Measurements from ENCODE around the gene TCN1.
"Not testable (repeated sequence)": the region's sequence is repeated elsewhere in the genome, so short reads cannot be mapped to it uniquely, and the experiment has no call there.

The TCN1 gene, protein sequence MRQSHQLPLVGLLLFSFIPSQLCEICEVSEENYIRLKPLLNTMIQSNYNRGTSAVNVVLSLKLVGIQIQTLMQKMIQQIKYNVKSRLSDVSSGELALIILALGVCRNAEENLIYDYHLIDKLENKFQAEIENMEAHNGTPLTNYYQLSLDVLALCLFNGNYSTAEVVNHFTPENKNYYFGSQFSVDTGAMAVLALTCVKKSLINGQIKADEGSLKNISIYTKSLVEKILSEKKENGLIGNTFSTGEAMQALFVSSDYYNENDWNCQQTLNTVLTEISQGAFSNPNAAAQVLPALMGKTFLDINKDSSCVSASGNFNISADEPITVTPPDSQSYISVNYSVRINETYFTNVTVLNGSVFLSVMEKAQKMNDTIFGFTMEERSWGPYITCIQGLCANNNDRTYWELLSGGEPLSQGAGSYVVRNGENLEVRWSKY

DNA sequence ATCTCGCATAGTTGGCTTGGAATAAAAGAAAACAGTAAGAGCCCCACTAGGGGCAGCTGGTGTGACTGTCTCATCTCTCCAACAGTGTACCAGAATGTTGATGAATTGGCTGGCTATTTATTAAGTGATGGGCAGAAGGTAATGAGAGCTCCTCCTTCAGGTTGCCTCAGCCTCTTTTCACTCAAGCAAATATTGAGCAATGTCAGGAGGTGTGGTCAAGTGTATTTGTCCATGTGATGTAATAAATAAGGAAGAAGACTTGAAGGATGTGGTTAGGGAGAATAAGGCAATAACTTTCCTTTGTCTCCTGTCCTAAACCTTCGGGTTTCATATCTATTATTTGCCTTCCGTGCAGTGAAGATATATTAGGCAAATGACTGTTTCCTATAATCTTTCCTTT, at the start of gene TCN1:
Gene TCN1 (minus strand): TSS at position 91 of the 400 bp plus-strand sequence. CDS start 17 bp downstream, at position 74.
- Histone ChIP-seq H3K9me3 (ENCODE audit: control insufficient read depth in 2 of 2, low read length in 2 of 2) (no peaks in the 10 kb centered on the region), H3K27me3 (ENCODE audit: control insufficient read depth in 1 of 2, insufficient read depth in 2 of 2, low read length in 2 of 2) (no peaks in the 10 kb centered on the region), H3K27ac (ENCODE audit: low read length) (no peak within 1 kb of the TSS), H3K36me3 (ENCODE audit: control insufficient read depth in 2 of 2, insufficient read depth in 2 of 2, low read length in 2 of 2) (no peaks in the 10 kb centered on the region), H3K4me3 (ENCODE audit: low read length in 2 of 2) (no peak within 1 kb of the TSS), H3K9ac (ENCODE audit: low read length in 2 of 2) (no peak within 1 kb of the TSS), H3K4me1 (ENCODE audit: control insufficient read depth, insufficient read depth, low read length) (no peaks in the 10 kb centered on the region)

DNA sequence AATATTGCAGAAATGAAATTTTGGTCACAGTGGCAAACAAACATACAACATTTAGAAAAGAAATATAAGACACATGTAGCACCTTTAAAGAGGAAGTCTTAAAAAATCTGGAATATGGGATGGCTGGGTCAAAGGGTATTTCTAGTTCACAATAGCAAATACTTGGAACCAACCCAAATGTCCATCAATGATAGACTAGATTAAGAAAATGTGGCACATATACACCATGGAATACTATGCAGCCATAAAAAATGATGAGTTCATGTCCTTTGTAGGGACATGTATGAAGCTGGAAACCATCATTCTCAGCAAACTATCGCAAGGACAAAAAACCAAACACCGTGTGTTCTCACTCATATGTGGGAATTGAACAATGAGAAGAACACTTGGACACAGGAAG, 37.3 kb upstream of the TCN1 start:
- not testable (repeated sequence) for H3K9ac ChIP-seq (ENCODE audit: low read length in 2 of 2); H3K4me3 ChIP-seq (ENCODE audit: low read length in 2 of 2); H3K36me3 ChIP-seq (ENCODE audit: control insufficient read depth in 2 of 2, insufficient read depth in 2 of 2, low read length in 2 of 2); H3K9me3 ChIP-seq (ENCODE audit: control insufficient read depth in 2 of 2, low read length in 2 of 2); H3K4me1 ChIP-seq (ENCODE audit: control insufficient read depth, insufficient read depth, low read length); H3K27ac ChIP-seq (ENCODE audit: low read length); H3K27me3 ChIP-seq (ENCODE audit: control insufficient read depth in 1 of 2, insufficient read depth in 2 of 2, low read length in 2 of 2)

DNA sequence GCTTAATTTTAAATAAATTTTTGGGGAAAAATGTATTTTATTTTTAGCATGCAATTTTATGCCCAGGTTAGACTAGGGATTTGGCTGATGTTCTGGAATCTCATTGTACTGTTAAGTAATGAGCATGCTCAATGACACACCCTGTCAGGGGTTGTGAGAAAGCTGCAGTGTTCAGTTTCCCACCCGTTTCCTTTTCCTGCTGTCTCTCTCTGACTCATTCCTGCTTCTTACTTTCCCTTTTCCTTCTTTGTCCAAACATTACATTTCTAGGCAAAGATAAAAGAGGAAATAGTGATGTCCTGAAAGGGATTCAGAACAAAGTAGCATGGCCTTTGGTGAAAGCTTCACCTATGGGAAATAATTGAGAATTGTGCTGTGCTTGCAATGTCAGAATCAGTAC, 35.0 kb upstream of the TCN1 start:
- H3K4me3 ChIP-seq (ENCODE audit: low read length in 2 of 2): no peak overlapping the region
- H3K36me3 ChIP-seq (ENCODE audit: control insufficient read depth in 2 of 2, insufficient read depth in 2 of 2, low read length in 2 of 2): no peaks in the 10 kb centered on the region
- no peak overlapping the region for H3K9ac ChIP-seq (ENCODE audit: low read length in 2 of 2)
- no peaks in the 10 kb centered on the region for H3K27me3 ChIP-seq (ENCODE audit: control insufficient read depth in 1 of 2, insufficient read depth in 2 of 2, low read length in 2 of 2)
- no peaks in the 10 kb centered on the region for H3K9me3 ChIP-seq (ENCODE audit: control insufficient read depth in 2 of 2, low read length in 2 of 2)
- no peaks in the 10 kb centered on the region for H3K4me1 ChIP-seq (ENCODE audit: control insufficient read depth, insufficient read depth, low read length)
- H3K27ac ChIP-seq (ENCODE audit: low read length): no peak overlapping the region

DNA sequence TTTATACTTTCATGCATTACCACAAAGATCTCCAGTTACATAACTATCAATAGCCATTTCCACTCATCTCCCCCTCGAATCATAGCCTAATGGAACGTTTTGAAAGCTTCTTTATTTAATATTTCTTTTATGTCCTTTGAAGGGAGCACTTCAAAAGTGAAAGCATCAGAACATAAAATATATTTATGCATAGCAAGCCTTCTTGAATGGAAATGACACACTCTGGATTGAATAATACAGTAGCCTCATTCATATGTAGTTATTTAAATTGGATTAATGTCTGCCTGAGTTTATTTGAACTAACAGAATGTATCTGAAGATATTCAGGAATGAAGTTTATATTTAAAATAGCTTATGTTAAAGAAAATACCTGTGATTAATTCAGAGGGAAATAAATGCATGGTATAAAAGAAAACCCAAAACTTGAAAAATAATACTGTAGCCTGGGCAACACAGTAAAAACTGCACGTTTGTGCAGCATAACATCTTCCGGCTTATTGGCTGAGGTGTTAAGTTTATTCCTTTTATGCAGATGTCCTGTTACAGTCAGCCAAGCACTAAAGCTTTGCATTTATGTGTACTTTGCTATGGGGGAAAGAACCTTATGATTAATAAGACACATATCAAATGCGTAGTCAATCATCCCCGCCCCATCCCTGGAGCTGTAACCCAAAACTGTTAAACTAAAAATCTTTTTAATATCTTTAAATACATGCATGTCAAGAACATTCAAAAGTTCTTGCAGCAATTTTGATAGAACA, 34.3 kb upstream of the TCN1 start:
- no peaks in the 10 kb centered on the region for H3K36me3 ChIP-seq (ENCODE audit: control insufficient read depth in 2 of 2, insufficient read depth in 2 of 2, low read length in 2 of 2)
- H3K4me3 ChIP-seq (ENCODE audit: low read length in 2 of 2): no peak overlapping the region
- H3K9me3 ChIP-seq (ENCODE audit: control insufficient read depth in 2 of 2, low read length in 2 of 2): no peaks in the 10 kb centered on the region
- H3K9ac ChIP-seq (ENCODE audit: low read length in 2 of 2): no peak overlapping the region
- H3K27me3 ChIP-seq (ENCODE audit: control insufficient read depth in 1 of 2, insufficient read depth in 2 of 2, low read length in 2 of 2): no peaks in the 10 kb centered on the region
- no peak overlapping the region for H3K27ac ChIP-seq (ENCODE audit: low read length)
- no peaks in the 10 kb centered on the region for H3K4me1 ChIP-seq (ENCODE audit: control insufficient read depth, insufficient read depth, low read length)

DNA sequence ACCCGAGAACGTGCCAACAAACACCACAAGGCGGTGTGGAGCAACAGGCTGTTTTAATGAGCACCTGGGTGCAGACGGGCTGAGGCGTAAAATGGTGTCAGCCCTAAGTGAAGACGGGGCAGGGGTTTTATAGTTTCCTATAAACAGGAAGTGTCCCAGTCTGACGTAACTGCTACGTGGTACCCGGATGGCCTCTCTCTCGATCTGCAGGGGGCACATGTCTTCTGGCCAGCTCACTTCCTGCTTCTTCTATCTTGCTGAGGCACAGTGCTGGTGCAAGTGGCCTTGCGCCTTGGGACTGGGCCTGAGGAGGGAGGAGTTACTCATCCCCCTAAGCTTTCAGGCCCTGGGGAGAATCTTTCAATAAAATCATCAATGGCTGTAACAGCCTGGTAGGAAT, 33.2 kb upstream of the TCN1 start:
- H3K9ac ChIP-seq (ENCODE audit: low read length in 2 of 2): no peak overlapping the region
- H3K9me3 ChIP-seq (ENCODE audit: control insufficient read depth in 2 of 2, low read length in 2 of 2): no peaks in the 10 kb centered on the region
- H3K27me3 ChIP-seq (ENCODE audit: control insufficient read depth in 1 of 2, insufficient read depth in 2 of 2, low read length in 2 of 2): no peaks in the 10 kb centered on the region
- H3K4me1 ChIP-seq (ENCODE audit: control insufficient read depth, insufficient read depth, low read length): no peaks in the 10 kb centered on the region
- H3K36me3 ChIP-seq (ENCODE audit: control insufficient read depth in 2 of 2, insufficient read depth in 2 of 2, low read length in 2 of 2): no peaks in the 10 kb centered on the region
- no peak overlapping the region for H3K27ac ChIP-seq (ENCODE audit: low read length)
- H3K4me3 ChIP-seq (ENCODE audit: low read length in 2 of 2): no peak overlapping the region

DNA sequence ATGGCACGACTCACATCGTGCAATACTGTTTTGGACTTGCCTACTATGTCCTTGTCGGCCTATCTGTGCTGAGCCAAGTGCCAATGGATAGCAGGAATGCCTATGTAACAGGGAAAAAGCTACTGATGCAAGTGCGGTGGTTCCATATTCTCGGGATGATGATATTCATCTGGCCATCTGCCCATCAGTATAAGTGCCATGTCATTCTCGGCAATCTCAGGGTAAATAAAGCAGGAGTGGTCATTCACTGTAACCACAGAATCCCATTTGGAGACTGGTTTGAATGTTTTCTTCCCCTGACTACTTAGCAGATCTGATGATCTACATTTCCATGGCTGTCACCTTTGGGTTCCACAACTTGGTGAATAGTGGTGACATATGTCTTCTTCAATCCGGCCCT, 32.4 kb upstream of the TCN1 start:
- H3K9ac ChIP-seq (ENCODE audit: low read length in 2 of 2): no peak overlapping the region
- H3K4me3 ChIP-seq (ENCODE audit: low read length in 2 of 2): no peak overlapping the region
- no peaks in the 10 kb centered on the region for H3K9me3 ChIP-seq (ENCODE audit: control insufficient read depth in 2 of 2, low read length in 2 of 2)

DNA sequence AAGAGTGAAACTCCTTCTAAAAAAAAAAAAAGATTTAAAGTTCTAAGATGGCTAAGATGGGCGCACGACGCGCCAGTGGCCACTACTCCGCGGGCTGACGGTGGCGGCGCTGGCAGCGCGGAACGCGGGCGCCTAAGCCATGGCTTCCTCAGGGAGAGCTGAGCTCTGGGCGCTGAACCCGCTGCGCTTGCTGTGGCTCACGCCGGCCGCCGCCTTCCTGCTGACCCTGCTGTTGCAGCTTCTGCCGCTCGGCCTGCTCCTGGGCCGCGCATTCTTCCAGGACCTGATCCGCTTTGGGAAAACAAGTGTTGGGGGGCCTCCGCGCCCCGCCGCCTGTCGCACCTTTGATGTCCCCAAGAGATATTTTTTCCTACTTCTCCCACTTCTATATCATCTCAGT, 31.8 kb upstream of the TCN1 start:
- Histone ChIP-seq H3K27ac (ENCODE audit: low read length) (no peak overlapping the region), H3K4me1 (ENCODE audit: control insufficient read depth, insufficient read depth, low read length) (no peaks in the 10 kb centered on the region), H3K4me3 (ENCODE audit: low read length in 2 of 2) (no peak overlapping the region), H3K27me3 (ENCODE audit: control insufficient read depth in 1 of 2, insufficient read depth in 2 of 2, low read length in 2 of 2) (no peaks in the 10 kb centered on the region), H3K36me3 (ENCODE audit: control insufficient read depth in 2 of 2, insufficient read depth in 2 of 2, low read length in 2 of 2) (no peaks in the 10 kb centered on the region), H3K9ac (ENCODE audit: low read length in 2 of 2) (no peak overlapping the region), H3K9me3 (ENCODE audit: control insufficient read depth in 2 of 2, low read length in 2 of 2) (no peaks in the 10 kb centered on the region)

More for the DNA sequence above, 32.4 kb upstream of the TCN1 start:
- Histone ChIP-seq H3K27ac (ENCODE audit: low read length) (no peak overlapping the region), H3K36me3 (ENCODE audit: control insufficient read depth in 2 of 2, insufficient read depth in 2 of 2, low read length in 2 of 2) (no peaks in the 10 kb centered on the region), H3K27me3 (ENCODE audit: control insufficient read depth in 1 of 2, insufficient read depth in 2 of 2, low read length in 2 of 2) (no peaks in the 10 kb centered on the region), H3K4me1 (ENCODE audit: control insufficient read depth, insufficient read depth, low read length) (no peaks in the 10 kb centered on the region)

DNA sequence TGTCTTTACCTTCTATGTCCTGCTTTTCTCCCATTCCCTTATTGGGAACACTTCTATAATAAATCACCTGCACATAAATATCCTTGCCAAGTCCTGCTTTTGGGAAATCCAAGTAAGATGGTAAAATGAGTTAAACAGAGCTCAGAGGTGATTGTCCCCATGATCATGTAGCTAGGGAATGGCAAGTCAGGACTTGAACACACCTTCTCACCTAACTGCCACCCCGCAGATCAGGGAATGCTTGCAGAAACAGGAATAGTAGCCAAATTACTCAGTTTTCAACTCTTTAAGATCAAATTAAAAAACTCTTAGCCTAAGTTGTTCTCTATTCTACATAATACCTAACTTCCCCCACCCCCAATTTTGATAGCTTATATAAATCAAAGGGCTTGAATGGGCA, 28.3 kb upstream of the TCN1 start:
- Histone ChIP-seq H3K4me1 (ENCODE audit: control insufficient read depth, insufficient read depth, low read length) (no peaks in the 10 kb centered on the region), H3K4me3 (ENCODE audit: low read length in 2 of 2) (no peak overlapping the region), H3K9ac (ENCODE audit: low read length in 2 of 2) (no peak overlapping the region), H3K27ac (ENCODE audit: low read length) (no peak overlapping the region), H3K36me3 (ENCODE audit: control insufficient read depth in 2 of 2, insufficient read depth in 2 of 2, low read length in 2 of 2) (no peaks in the 10 kb centered on the region), H3K27me3 (ENCODE audit: control insufficient read depth in 1 of 2, insufficient read depth in 2 of 2, low read length in 2 of 2) (no peaks in the 10 kb centered on the region), H3K9me3 (ENCODE audit: control insufficient read depth in 2 of 2, low read length in 2 of 2) (no peaks in the 10 kb centered on the region)

DNA sequence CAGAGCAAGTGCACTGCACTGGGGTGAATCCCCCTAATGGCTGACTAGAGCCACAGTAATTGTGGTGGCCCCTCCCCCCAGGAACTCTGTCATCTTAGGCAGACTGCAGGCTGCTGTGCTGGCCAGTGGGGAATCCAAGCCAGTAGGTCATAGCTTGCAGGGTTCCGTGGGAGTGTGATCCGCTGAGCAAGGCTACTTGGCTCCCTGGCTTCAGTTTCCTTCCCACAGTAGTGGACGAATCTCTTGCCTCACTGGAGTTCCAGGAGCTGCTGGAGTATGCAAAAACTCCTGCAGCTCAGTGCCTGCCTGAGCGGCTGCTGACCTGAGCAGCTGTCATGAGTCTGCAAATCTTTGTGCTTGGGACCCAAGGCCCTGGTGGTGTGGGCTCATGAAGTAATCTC, 25.5 kb upstream of the TCN1 start:
- H3K27me3 ChIP-seq (ENCODE audit: control insufficient read depth in 1 of 2, insufficient read depth in 2 of 2, low read length in 2 of 2): no peaks in the 10 kb centered on the region
- no peak overlapping the region for H3K27ac ChIP-seq (ENCODE audit: low read length)
- no peak overlapping the region for H3K9ac ChIP-seq (ENCODE audit: low read length in 2 of 2)
- H3K4me3 ChIP-seq (ENCODE audit: low read length in 2 of 2): no peak overlapping the region
- no peaks in the 10 kb centered on the region for H3K4me1 ChIP-seq (ENCODE audit: control insufficient read depth, insufficient read depth, low read length)
- peaks cover 0 to 2% of the 10 kb centered on the region in 2 donors for H3K9me3 ChIP-seq (ENCODE audit: control insufficient read depth in 2 of 2, low read length in 2 of 2)
- no peaks in the 10 kb centered on the region for H3K36me3 ChIP-seq (ENCODE audit: control insufficient read depth in 2 of 2, insufficient read depth in 2 of 2, low read length in 2 of 2)

DNA sequence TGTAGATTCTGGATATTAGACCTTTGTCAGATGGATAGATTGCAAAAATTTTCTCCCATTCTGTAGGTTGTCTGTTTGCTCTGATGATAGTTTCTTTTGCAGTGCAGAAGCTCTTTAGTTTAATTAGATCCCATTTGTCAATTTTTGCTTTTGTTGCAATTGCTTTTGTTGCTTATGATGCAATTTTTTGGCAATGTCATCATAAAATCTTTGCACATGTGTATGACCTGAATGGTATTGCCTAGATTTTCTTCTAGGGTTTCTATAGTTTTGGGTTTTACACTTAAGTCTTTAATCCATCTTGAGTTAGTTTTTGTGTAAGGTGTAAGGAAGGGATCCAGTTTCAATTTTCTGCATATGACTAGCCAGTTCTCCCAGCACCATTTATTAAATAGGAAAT, 20.9 kb upstream of the TCN1 start:
- H3K36me3 ChIP-seq (ENCODE audit: control insufficient read depth in 2 of 2, insufficient read depth in 2 of 2, low read length in 2 of 2); H3K27ac ChIP-seq (ENCODE audit: low read length); H3K27me3 ChIP-seq (ENCODE audit: control insufficient read depth in 1 of 2, insufficient read depth in 2 of 2, low read length in 2 of 2); H3K4me1 ChIP-seq (ENCODE audit: control insufficient read depth, insufficient read depth, low read length); H3K4me3 ChIP-seq (ENCODE audit: low read length in 2 of 2); H3K9me3 ChIP-seq (ENCODE audit: control insufficient read depth in 2 of 2, low read length in 2 of 2); H3K9ac ChIP-seq (ENCODE audit: low read length in 2 of 2): not testable (repeated sequence)

DNA sequence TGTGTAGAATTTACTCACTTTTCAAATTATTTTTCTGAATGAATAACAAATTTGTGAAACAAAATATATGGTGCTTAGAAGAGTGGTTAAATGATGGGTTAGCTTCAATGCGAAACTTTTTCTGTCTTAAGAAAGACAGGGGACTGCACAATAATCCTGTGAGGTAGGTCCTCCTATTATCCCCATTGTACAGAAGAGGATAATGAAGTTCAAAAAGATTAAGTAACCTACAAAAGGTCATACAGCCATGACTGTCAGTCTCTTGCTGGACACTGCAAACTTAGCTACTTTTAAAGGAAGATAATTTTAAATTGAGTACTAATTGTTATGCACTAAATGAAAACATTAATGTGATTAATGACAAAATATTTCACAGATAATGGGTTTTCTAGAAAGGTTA, 17.3 kb upstream of the TCN1 start:
- Histone ChIP-seq H3K4me1 (ENCODE audit: control insufficient read depth, insufficient read depth, low read length) (no peaks in the 10 kb centered on the region), H3K27me3 (ENCODE audit: control insufficient read depth in 1 of 2, insufficient read depth in 2 of 2, low read length in 2 of 2) (no peaks in the 10 kb centered on the region), H3K9me3 (ENCODE audit: control insufficient read depth in 2 of 2, low read length in 2 of 2) (peaks cover 4 to 7% of the 10 kb centered on the region in 2 donors), H3K27ac (ENCODE audit: low read length) (no peak overlapping the region), H3K9ac (ENCODE audit: low read length in 2 of 2) (no peak overlapping the region), H3K4me3 (ENCODE audit: low read length in 2 of 2) (no peak overlapping the region), H3K36me3 (ENCODE audit: control insufficient read depth in 2 of 2, insufficient read depth in 2 of 2, low read length in 2 of 2) (no peaks in the 10 kb centered on the region)

Data from stomach smooth muscle (tissue), 2 donors.